Caco-2 (cell line): ENCODE measurements around the gene AP5S1. TPM values are rescaled to one million over a fixed set of nuclear protein-coding genes. Genes with fewer than 3 reads are reported as not detected.

Source experiments
- BruUV-seq: library from RNA; stranded (reverse); fragments of 400-500 nt; replicated peaks from 2 replicates; lab custom pipeline; 2021; lab: Mats Ljungman, UMichigan
- CTCF ChIA-PET: fragments of 300-600 bp; sonication (Branson Sonifier 250); formaldehyde crosslinking; loops from one replicate; lab custom pipeline; 2022; ENCODE audit warnings: antibody characterized with exemption; lab: Charles Lee
- POLR2A ChIA-PET: fragments of 300-600 bp; sonication (Branson Sonifier 250); formaldehyde crosslinking; loops from one replicate; lab custom pipeline; 2022; ENCODE audit warnings: antibody characterized with exemption; lab: Charles Lee
- DNase-seq, 2 experiments: peaks; one replicate each; pipeline versions ENCODE4 v3.0.0 to v3.0.0-alpha.2; 2020 to 2022
- H3K27me3 ChIP-seq: replicated peaks from 2 replicates; pipeline ENCODE4 v1.6.0; 2011; ENCODE audit warnings: low read length; ENCODE audit not compliant: control insufficient read depth, insufficient read depth
- H3K36me3 ChIP-seq: 2 replicates; pipeline ENCODE4 v1.5.1; 2011; ENCODE audit warnings: low read length; ENCODE audit not compliant: control insufficient read depth, insufficient read depth
- H3K4me1 ChIP-seq: fragments of 250-450 bp; sonication (Bioruptor Pico); 2 replicates; pipeline ENCODE4 v1.5.1; 2020; ENCODE audit warnings: mild to moderate bottlenecking
- H3K4me3 ChIP-seq: 2 replicates; pipeline ENCODE4 v1.5.1; 2011; ENCODE audit warnings: low read depth, mild to moderate bottlenecking, control low read depth, low read length
- H3K9me3 ChIP-seq: fragments of 250-450 bp; sonication (Bioruptor Pico); 2 replicates; pipeline ENCODE4 v1.5.1; 2020; ENCODE audit warnings: mild to moderate bottlenecking, moderate library complexity
- H3K27ac Mint-ChIP-seq: one replicate; pipeline ENCODE4 v1.8.0; 2022; ENCODE audit warnings: mixed read lengths; ENCODE audit not compliant: unreplicated experiment
- H3K27me3 Mint-ChIP-seq: one replicate; pipeline ENCODE4 v1.8.0; 2022; ENCODE audit warnings: mixed read lengths; ENCODE audit not compliant: insufficient read depth, unreplicated experiment
- H3K36me3 Mint-ChIP-seq: one replicate; pipeline ENCODE4 v1.8.0; 2022; ENCODE audit warnings: mild to moderate bottlenecking, mixed read lengths; ENCODE audit not compliant: insufficient read depth, unreplicated experiment
- H3K4me1 Mint-ChIP-seq: one replicate; pipeline ENCODE4 v1.8.0; 2022; ENCODE audit warnings: low read depth, mixed read lengths; ENCODE audit not compliant: unreplicated experiment
- H3K4me3 Mint-ChIP-seq: one replicate; pipeline ENCODE4 v1.8.0; 2022; ENCODE audit warnings: mild to moderate bottlenecking, moderate library complexity, mixed read lengths; ENCODE audit not compliant: unreplicated experiment
- H3K9me3 Mint-ChIP-seq: one replicate; pipeline ENCODE4 v1.8.0; 2022; ENCODE audit warnings: mixed read lengths; ENCODE audit not compliant: unreplicated experiment
- CTCF ChIP-seq, 2 experiments: fragments of 200-600 bp in 1 of 2; IDR thresholded peaks; 1 replicate in 1 of 2; 2 replicates in 1 of 2; pipeline versions ENCODE4 v1.5.1 to v1.8.0; 2011 to 2022; ENCODE audit warnings: antibody characterized with exemption in 1 of 2, control low read depth in 1 of 2, inconsistent platforms in 1 of 2, low read depth in 1 of 2, low read length in 1 of 2, mild to moderate bottlenecking in 1 of 2, moderate library complexity in 1 of 2; ENCODE audit not compliant: insufficient read depth in 1 of 2, severe bottlenecking in 1 of 2, unreplicated experiment in 1 of 2
- intact Hi-C: fragments of 100-400 bp; cut with micrococcal nuclease; formaldehyde crosslinking; loops from one replicate; pipeline ENCODE4 v1.10.0; 2022; ENCODE audit not compliant: unreplicated experiment
- total RNA-seq: library from RNA; stranded (reverse); gene quantifications from 2 replicates; pipeline ENCODE4 v1.2.3, GENCODE V29; 2022

AP5S1 gene
- total RNA-seq, 1 experiment from 2014 or later: 17.3 TPM

- H3K27me3 Mint-ChIP-seq: no peaks in the 10 kb centered on the region
- H3K4me1 Mint-ChIP-seq: peaks cover 10% of the 10 kb centered on the region
- TF ChIP-seq CTCF (IDR thresholded peaks at IDR 0.05; ENCODE audit: insufficient read depth in 1 of 2, low read depth in 1 of 2, low read length in 1 of 2, severe bottlenecking in 1 of 2, unreplicated experiment in 1 of 2): no peak
- peak overlapping the region; percentile 94 for H3K27ac Mint-ChIP-seq
- H3K36me3 Mint-ChIP-seq: peaks cover 29% of the 10 kb centered on the region
- intact Hi-C loops: loop anchor here (1.0 to 2.0 kb wide), 2 partner anchors 8 to 26 kb away; partner anchors contain the start of gene AP5S1
- H3K36me3 ChIP-seq: no peaks in the 10 kb centered on the region
- no peaks in the 10 kb centered on the region for H3K27me3 ChIP-seq
- H3K4me1 ChIP-seq: peaks cover 12% of the 10 kb centered on the region
- no peaks in the 10 kb centered on the region for H3K9me3 Mint-ChIP-seq
- no peaks in the 10 kb centered on the region for H3K9me3 ChIP-seq
- POLR2A ChIA-PET: no interaction called here
- CTCF ChIA-PET: no interaction called here
- no TSS peak for BruUV-seq
- DNase-seq: no peak
- peak overlapping the region; percentile 57 for H3K4me3 ChIP-seq
- H3K4me3 Mint-ChIP-seq: peak overlapping the region; percentile 92
These were observed 26.0 kb downstream of the AP5S1 start for GRCh38 chr20:3846378-3846739.

GRCh38 chr20:3846740-3847428 is 26.5 kb downstream of the AP5S1 start, which contains the start of gene MAVS:
MAVS (plus strand) TSS chr20:3846834; CDS start chr20:3854625, 7,791 bp downstream.
- TF ChIP-seq CTCF (IDR thresholded peaks at IDR 0.05; ENCODE audit: insufficient read depth in 1 of 2, low read depth in 1 of 2, low read length in 1 of 2, severe bottlenecking in 1 of 2, unreplicated experiment in 1 of 2): no peak
- Histone ChIP-seq H3K27me3 (no peaks in the 10 kb centered on the region), H3K9me3 (no peaks in the 10 kb centered on the region), H3K36me3 (no peaks in the 10 kb centered on the region), H3K4me3 (peak within 1 kb of the TSS; percentile 57), H3K4me1 (peaks cover 12% of the 10 kb centered on the region)
- CTCF ChIA-PET: interaction anchor here (0.8 to 1.0 kb wide), 2 partner anchors 61 to 245 kb away, joined by 6 to 8 read pairs; partner anchors contain the start of gene CENPB
- Mint-ChIP-seq H3K36me3 (peaks cover 29% of the 10 kb centered on the region), H3K27ac (peak within 1 kb of the TSS; percentile 94), H3K27me3 (no peaks in the 10 kb centered on the region), H3K9me3 (no peaks in the 10 kb centered on the region), H3K4me1 (peaks cover 10% of the 10 kb centered on the region), H3K4me3 (peak within 1 kb of the TSS; percentile 92)
- peak; percentile 90 to 95 for DNase-seq
- intact Hi-C loops: loop anchor here (1.0 to 2.0 kb wide), 2 partner anchors 7 to 26 kb away; partner anchors contain the start of gene AP5S1
- no TSS peak for BruUV-seq
- POLR2A ChIA-PET: interaction anchor here (1.0 kb wide), 1 partner anchor 26 kb away, joined by 4 read pairs; the partner anchor contains the start of gene AP5S1

DNA sequence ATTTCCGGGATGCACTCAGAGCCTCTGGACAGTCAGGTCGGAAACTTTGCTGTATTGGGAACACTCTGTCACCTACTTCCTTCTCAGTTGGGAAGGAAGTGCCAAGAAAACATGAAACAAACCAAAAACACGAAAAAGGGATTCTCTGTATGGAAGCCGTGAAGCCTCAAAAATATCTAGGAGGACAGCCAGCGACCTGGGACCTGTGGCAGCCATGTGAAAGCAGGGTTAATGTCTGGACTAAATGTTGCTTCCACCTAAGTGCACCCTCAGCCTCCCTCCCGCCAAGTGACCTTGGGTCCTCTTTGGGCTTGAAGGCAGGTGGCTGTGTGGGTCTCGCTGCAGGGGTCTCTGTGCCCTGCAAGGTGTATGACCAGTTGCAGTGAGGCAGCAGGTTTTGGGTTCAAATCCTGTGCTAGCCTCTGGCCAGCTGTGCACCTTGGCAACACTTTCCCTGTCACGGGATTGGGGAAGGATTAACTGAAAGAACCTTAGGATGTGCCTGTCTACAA is 27.1 kb downstream of the AP5S1 start:
- H3K27me3 ChIP-seq: no peaks in the 10 kb centered on the region
- ChIA-PET POLR2A (interaction anchor here (1.0 kb wide), 1 partner anchor 27 kb away, joined by 4 read pairs; the partner anchor contains the start of gene AP5S1), CTCF (interaction anchor here (0.8 to 1.0 kb wide), 2 partner anchors 61 to 245 kb away, joined by 6 to 8 read pairs; partner anchors contain the start of gene CENPB)
- Mint-ChIP-seq H3K27me3 (no peaks in the 10 kb centered on the region), H3K4me3 (peak overlapping the region; percentile 92), H3K4me1 (peaks cover 10% of the 10 kb centered on the region), H3K27ac (peak overlapping the region; percentile 94), H3K9me3 (no peaks in the 10 kb centered on the region), H3K36me3 (peaks cover 29% of the 10 kb centered on the region)
- no peaks in the 10 kb centered on the region for H3K36me3 ChIP-seq
- TF ChIP-seq CTCF (IDR thresholded peaks at IDR 0.05; ENCODE audit: insufficient read depth in 1 of 2, low read depth in 1 of 2, low read length in 1 of 2, severe bottlenecking in 1 of 2, unreplicated experiment in 1 of 2): no peak
- no peak for DNase-seq
- TSS peak; percentile 70 for BruUV-seq
- peak overlapping the region; percentile 57 for H3K4me3 ChIP-seq
- H3K4me1 ChIP-seq: peaks cover 12% of the 10 kb centered on the region
- no peaks in the 10 kb centered on the region for H3K9me3 ChIP-seq
- intact Hi-C loops: loop anchor here (2.0 kb wide), 1 partner anchor 27 kb away; the partner anchor contains the start of gene AP5S1
